Prostate gland (tissue), 2 donors: ENCODE data around the gene GATAD2B. TPM values are rescaled to one million over a fixed set of nuclear protein-coding genes. Genes with fewer than 3 reads are reported as not detected.

Source experiments
- DNase-seq: peaks from one replicate; pipeline ENCODE4 v3.0.0-alpha.2; 2019; ENCODE audit warnings: low spot score
- H3K27ac ChIP-seq, 2 donors: fragments of 200-600 bp; sonication (generic); 2 replicates each; pipeline ENCODE4 v1.5.1; 2017 to 2019
- H3K27me3 ChIP-seq: fragments of 200-600 bp; sonication (generic); replicated peaks from 2 replicates; pipeline ENCODE4 v1.5.1; 2019; ENCODE audit not compliant: insufficient read depth
- H3K36me3 ChIP-seq, 2 donors: fragments of 200-600 bp; sonication (generic); 1 replicate in 1 of 2; 2 replicates in 1 of 2; pipeline versions ENCODE4 v1.5.1 to v1.8.1; 2017 to 2019
- H3K4me1 ChIP-seq: fragments of 200-600 bp; sonication (generic); replicated peaks from 2 replicates; pipeline ENCODE4 v1.5.1; 2019
- H3K4me3 ChIP-seq, 2 donors: fragments of 200-600 bp; sonication (generic); 2 replicates each; pipeline ENCODE4 v1.5.1; 2017 to 2019
- H3K9me3 ChIP-seq: fragments of 200-600 bp; sonication (generic); 2 replicates; pipeline ENCODE4 v1.5.1; 2017
- CTCF ChIP-seq, 4 experiments: fragments of 200-600 bp in 2 of 4; fragments of 450-650 bp in 2 of 4; sonication (generic) in 2 of 4; IDR thresholded peaks; 1 replicate in 3 of 4; 2 replicates in 1 of 4; pipeline ENCODE4 v1.5.1; 2016 to 2019; ENCODE audit warnings: antibody characterized with exemption in 4 of 4, mild to moderate bottlenecking in 2 of 4, moderate library complexity in 2 of 4
- POLR2A ChIP-seq: fragments of 450-650 bp; IDR thresholded peaks from one replicate; pipeline ENCODE4 v1.6.1; 2016; ENCODE audit warnings: antibody characterized with exemption, mild to moderate bottlenecking
- POLR2AphosphoS5 ChIP-seq: sonication (generic); formaldehyde crosslinking; IDR thresholded peaks from one replicate; pipeline ENCODE4 v1.6.1; 2017; ENCODE audit warnings: antibody characterized with exemption
- WGBS: methylation state at CpG from one replicate; pipeline ENCODE4 v1.1.5; 2018; 5-methylcytosine and 5-hydroxymethylcytosine counted together
- intact Hi-C: fragments of 100-400 bp; cut with DNase I; formaldehyde crosslinking; loops from one replicate; pipeline ENCODE4 v1.14.2; 2022
- total RNA-seq, 2 donors: library from RNA; depleted of rRNA; stranded (reverse); fragments of >200 nt; gene quantifications; one replicate each; pipeline ENCODE4 v1.1.0, GENCODE V29; 2016

Gene GATAD2B
- total RNA-seq, 2 donors from 2014 or later = 24.5 to 29.7 TPM

DNA sequence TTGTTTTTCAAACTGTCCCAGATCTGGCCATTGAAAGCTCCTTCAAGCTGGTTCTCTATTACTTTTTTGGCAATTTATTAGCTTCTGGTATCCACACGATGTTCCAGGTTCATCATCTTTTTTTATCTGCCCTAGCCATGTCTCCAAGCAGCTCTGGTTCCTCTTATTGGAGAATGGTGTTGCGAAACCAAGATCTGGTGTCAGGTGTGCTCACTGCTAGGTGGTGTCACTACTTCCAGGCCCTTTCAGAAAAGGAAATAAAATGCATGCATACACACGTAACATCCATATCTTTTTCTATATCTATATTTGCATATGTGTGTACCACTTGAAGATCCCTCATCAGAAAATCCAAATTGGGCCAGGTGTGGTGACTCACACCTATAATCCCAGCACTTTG, 53.3 kb downstream of the GATAD2B start:
- no peak overlapping the region for H3K4me3 ChIP-seq

GRCh38 chr1:153866045-153866850, 56.5 kb downstream of the GATAD2B start:
- DNase-seq = no peak
- no peaks in the 10 kb centered on the region for H3K27me3 ChIP-seq
- H3K4me3 ChIP-seq = no peak overlapping the region
- WGBS = 70% methylated on average over 6 of the region's 6 CpGs
- H3K36me3 ChIP-seq = no peaks in the 10 kb centered on the region
- intact Hi-C loops = no loop called here
- no peak for TF ChIP-seq POLR2AphosphoS5
- no peak for TF ChIP-seq CTCF (IDR thresholded peaks at IDR 0.05)
- TF ChIP-seq POLR2A = no peak
- H3K9me3 ChIP-seq = no peaks in the 10 kb centered on the region
- H3K27ac ChIP-seq = no peak overlapping the region
- no peaks in the 10 kb centered on the region for H3K4me1 ChIP-seq

More for the DNA sequence above, 53.3 kb downstream of the GATAD2B start:
- H3K9me3 ChIP-seq = no peaks in the 10 kb centered on the region
- no peak for TF ChIP-seq CTCF (IDR thresholded peaks at IDR 0.05)
- no peak for TF ChIP-seq POLR2AphosphoS5
- no peak for TF ChIP-seq POLR2A
- WGBS = 79% methylated on average over 3 of the region's 3 CpGs
- no peak overlapping the region for H3K27ac ChIP-seq
- H3K4me1 ChIP-seq = no peaks in the 10 kb centered on the region
- H3K27me3 ChIP-seq = no peaks in the 10 kb centered on the region
- DNase-seq = no peak
- H3K36me3 ChIP-seq = no peaks in the 10 kb centered on the region
- intact Hi-C loops = no loop called here

DNA sequence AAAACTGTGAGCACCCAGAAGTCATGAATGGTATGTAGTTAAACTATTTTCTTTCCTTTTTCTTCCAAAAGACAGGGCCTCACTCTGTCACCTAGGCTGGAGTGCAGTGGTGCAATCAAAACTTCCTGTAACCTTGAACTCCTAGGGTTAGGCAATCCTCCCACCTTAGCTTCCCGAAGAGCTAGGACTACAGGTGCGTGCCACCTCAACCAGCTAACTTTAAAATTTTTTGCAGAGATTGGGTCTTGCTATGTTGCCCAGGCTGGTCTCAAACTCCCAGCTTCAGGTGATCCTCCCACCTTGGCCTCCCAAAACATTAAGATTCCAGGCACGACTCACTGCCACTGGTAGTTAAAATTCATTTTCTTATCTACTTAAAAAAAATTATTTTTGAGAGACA, 62.5 kb downstream of the GATAD2B start:
- H3K9me3 ChIP-seq = no peaks in the 10 kb centered on the region
- DNase-seq = no peak
- no peaks in the 10 kb centered on the region for H3K27me3 ChIP-seq
- TF ChIP-seq POLR2A (no peak), CTCF (IDR thresholded peaks at IDR 0.05) (no peak), POLR2AphosphoS5 (no peak)
- 97% methylated on average over 3 of the region's 3 CpGs for WGBS
- no peaks in the 10 kb centered on the region for H3K4me1 ChIP-seq
- intact Hi-C loops = no loop called here
- H3K36me3 ChIP-seq = no peaks in the 10 kb centered on the region
- no peak overlapping the region for H3K27ac ChIP-seq
- H3K4me3 ChIP-seq = no peak overlapping the region

GRCh38 chr1:153857505-153857904, 65.3 kb downstream of the GATAD2B start:
- Histone ChIP-seq H3K4me1 (no peaks in the 10 kb centered on the region), H3K9me3 (no peaks in the 10 kb centered on the region), H3K27me3 (no peaks in the 10 kb centered on the region), H3K36me3 (no peaks in the 10 kb centered on the region), H3K4me3 (no peak overlapping the region), H3K27ac (no peak overlapping the region)
- TF ChIP-seq CTCF (IDR thresholded peaks at IDR 0.05) = no peak
- TF ChIP-seq POLR2AphosphoS5 = no peak
- no peak for TF ChIP-seq POLR2A
- no peak for DNase-seq
- intact Hi-C loops = no loop called here
- WGBS = 97% methylated on average over 2 of the region's 2 CpGs

DNA sequence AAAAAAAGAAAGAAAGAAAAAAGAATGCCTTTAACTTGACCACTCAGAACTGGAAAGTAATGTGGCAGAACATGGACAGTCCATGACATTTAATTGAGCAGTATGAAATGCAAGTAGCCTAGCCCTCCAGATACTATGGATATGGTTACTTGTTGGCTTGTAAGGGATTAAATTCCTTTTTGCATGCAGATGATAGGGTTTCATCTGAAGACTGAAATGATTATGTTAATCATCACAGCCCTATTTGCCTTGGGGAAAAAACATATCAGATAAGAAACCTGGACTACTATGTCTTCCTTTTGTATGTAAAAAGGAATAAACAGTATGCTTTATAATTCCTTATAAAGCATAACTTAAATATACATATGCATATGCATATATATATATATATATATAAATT, 66.0 kb downstream of the GATAD2B start:
- intact Hi-C loops = no loop called here
- Histone ChIP-seq H3K36me3 (no peaks in the 10 kb centered on the region), H3K9me3 (no peaks in the 10 kb centered on the region), H3K27ac (no peak overlapping the region), H3K4me1 (no peaks in the 10 kb centered on the region), H3K27me3 (no peaks in the 10 kb centered on the region), H3K4me3 (no peak overlapping the region)
- TF ChIP-seq POLR2AphosphoS5 (no peak), CTCF (IDR thresholded peaks at IDR 0.05) (no peak), POLR2A (no peak)
- DNase-seq = no peak
